ENCODE results near the gene PDRG1.

- no peak for TF ChIP-seq POLR2A (IDR thresholded peaks at IDR 0.05)
- TF ChIP-seq, protein P1, sequence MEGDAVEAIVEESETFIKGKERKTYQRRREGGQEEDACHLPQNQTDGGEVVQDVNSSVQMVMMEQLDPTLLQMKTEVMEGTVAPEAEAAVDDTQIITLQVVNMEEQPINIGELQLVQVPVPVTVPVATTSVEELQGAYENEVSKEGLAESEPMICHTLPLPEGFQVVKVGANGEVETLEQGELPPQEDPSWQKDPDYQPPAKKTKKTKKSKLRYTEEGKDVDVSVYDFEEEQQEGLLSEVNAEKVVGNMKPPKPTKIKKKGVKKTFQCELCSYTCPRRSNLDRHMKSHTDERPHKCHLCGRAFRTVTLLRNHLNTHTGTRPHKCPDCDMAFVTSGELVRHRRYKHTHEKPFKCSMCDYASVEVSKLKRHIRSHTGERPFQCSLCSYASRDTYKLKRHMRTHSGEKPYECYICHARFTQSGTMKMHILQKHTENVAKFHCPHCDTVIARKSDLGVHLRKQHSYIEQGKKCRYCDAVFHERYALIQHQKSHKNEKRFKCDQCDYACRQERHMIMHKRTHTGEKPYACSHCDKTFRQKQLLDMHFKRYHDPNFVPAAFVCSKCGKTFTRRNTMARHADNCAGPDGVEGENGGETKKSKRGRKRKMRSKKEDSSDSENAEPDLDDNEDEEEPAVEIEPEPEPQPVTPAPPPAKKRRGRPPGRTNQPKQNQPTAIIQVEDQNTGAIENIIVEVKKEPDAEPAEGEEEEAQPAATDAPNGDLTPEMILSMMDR (IDR thresholded peaks at IDR 0.05), result no peak
- TF ChIP-seq POLR2AphosphoS5 (IDR thresholded peaks at IDR 0.05), result no peak
- TF ChIP-seq EP300 (IDR thresholded peaks at IDR 0.05), result no peak
Observed at GRCh38 chr20:31920275-31920855, 31.5 kb downstream of the PDRG1 start.
